ENCODE data around the gene IRAK3.

- no peak for TF ChIP-seq EZH2phosphoT487 (IDR thresholded peaks at IDR 0.05; ENCODE audit: insufficient read depth, low read depth)
- no peak for TF ChIP-seq EZH2 (IDR thresholded peaks at IDR 0.05; ENCODE audit: insufficient read depth, poor library complexity, severe bottlenecking)
Observed at GRCh38 chr12:66188584-66189485, at the start of gene IRAK3.

All from GM23248 (cell line).